GM12873 (cell line): ENCODE results near the gene TC2N.

Experiments
- TF ChIP-seq, protein P1 (sequence below): IDR thresholded peaks from 2 replicates; pipeline ENCODE4 v1.5.1; 2012; ENCODE audit warnings: low read depth, mild to moderate bottlenecking, moderate library complexity, low read length, control low read depth; ENCODE audit not compliant: insufficient read depth; ENCODE audit errors: missing control alignments

Gene TC2N

DNA sequence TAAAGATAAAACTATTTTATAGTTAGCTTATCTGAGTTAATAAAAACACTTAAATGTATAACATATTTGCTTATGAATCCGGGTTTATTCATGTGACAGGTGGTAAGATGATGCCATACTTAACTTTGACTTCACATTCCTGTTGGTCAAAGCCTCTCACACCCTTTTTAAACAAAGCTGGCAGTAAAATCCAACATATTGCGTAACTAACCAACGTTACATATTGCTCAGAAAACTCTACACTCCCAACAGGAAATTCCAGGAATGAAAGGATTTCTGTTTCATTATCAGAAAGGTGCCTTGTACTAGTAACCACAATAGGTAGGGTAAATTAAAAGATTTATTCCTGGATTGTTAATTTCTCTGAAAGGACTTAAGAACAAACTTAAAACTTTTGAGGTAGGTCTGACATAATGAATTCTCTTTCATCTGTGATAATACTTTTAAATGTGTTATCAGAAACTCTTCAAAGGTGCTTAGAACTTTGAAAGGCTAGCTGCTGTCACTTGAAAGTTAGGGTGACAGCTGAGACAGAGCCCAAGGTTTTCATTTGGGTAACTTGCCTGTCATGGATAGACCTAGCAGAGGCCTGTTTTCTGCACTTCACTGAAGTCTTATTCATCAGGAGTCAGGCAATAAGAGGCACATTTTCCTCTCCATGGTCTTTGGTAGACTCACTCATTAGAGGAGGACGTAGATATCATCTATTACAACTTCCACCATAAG lies 111.6 kb downstream of the TC2N start:
- TF ChIP-seq, protein P1, sequence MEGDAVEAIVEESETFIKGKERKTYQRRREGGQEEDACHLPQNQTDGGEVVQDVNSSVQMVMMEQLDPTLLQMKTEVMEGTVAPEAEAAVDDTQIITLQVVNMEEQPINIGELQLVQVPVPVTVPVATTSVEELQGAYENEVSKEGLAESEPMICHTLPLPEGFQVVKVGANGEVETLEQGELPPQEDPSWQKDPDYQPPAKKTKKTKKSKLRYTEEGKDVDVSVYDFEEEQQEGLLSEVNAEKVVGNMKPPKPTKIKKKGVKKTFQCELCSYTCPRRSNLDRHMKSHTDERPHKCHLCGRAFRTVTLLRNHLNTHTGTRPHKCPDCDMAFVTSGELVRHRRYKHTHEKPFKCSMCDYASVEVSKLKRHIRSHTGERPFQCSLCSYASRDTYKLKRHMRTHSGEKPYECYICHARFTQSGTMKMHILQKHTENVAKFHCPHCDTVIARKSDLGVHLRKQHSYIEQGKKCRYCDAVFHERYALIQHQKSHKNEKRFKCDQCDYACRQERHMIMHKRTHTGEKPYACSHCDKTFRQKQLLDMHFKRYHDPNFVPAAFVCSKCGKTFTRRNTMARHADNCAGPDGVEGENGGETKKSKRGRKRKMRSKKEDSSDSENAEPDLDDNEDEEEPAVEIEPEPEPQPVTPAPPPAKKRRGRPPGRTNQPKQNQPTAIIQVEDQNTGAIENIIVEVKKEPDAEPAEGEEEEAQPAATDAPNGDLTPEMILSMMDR: no peak

DNA sequence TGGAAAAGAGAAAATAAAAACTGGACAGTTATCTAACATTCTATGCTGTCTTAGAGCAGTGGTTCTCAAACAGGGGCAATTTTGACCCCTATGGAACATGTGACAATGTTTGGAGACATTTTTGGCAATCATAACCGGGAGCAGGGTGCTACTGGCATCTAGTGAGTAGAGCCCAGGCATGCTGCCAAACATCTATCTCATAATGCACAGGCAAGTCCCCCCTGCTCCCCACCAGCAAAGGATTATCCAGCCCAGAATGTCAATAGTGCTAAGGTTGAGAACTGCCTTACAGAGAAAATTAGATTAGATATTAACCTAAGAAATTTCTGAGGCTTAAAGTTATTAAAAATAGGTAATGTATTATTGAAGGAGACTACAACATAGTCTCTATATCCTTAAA lies 112.5 kb downstream of the TC2N start:
- TF ChIP-seq, protein P1: no peak

DNA sequence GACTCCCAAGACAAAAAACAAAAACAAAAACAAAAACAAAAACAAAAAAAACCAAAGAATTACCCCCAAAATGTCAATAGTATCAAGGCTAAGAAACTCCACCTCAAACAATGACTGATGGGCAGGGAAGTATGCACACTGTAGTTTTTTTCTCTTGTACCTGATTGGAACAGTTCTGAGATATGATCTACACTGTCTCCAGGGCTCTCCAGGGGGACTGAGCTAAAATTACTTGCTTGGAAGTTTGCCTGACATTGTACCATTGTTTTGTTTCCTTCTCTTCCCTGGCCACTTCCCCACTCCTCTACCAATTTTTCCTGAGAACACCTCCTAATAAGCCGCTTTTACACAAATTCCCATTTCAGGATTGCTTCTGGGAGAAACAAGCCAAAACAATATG lies 113.2 kb downstream of the TC2N start:
- TF ChIP-seq, protein P1: no peak

DNA sequence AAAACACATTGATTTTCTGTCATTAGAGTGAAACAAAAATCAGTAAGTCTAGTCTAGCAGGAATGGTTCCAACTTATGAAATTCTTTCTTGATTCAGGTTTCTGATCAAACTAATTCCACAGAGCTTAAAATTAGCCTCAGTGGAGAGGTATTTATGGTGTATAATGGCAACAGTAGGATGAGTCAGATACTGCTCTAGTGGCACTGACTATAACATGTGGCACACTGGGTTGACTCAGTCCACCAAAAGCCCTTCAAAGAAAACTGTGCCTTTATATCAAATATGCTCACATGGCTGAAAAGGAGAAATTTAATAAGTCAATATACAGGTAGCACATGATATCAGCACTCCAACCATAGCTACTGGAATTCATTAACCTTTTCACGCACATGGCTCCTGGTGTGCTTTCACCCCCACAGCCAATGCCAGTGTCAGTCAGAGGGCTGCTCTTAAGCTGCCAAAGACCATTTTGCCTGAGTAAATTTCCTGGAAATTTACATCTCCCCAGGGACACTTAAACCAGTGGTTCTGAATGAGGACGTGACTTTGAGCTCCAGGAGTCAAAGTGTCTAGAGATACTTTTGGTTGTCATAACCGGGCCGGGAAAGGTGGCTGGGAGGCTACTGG lies 113.7 kb downstream of the TC2N start:
- TF ChIP-seq, protein P1: no peak

DNA sequence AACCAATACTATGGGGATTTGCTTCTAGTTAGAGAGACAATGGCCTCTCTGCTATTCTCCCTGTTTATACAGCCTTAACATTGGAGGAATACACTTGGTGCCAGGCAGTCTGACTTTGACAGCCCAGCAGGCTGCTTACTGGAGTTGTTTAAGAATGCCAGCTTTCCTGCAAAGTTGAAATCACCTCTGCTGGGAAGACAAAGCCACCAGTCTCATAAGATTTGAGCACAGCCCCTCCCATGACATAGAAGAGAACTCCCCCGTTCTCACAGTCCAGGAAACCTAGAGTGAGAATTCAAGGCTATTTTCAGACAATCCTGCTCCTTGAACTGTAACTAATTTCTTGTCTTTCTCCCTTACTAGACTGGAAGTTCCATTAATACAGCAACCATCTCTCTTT lies 114.4 kb downstream of the TC2N start:
- TF ChIP-seq, protein P1: no peak

DNA sequence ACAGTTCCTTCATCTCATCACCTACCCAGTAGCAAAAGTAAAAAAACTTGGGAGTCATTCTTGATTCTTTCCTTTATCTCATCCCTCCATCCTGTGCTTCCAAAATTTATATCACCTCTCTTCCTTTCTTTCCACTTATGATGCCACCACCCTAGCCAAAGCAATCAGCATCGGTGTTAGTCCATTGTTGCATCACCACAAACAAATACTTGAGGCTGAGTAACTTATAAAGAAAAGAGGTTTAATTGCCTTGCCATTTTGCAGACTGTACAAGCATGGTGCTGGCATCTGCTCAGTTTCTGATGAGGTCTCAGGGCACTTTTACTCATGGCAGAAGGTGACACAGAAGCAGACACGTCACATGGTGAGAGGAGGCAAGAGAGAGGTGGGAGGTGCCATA lies 115.6 kb downstream of the TC2N start:
- TF ChIP-seq, protein P1: no peak

DNA sequence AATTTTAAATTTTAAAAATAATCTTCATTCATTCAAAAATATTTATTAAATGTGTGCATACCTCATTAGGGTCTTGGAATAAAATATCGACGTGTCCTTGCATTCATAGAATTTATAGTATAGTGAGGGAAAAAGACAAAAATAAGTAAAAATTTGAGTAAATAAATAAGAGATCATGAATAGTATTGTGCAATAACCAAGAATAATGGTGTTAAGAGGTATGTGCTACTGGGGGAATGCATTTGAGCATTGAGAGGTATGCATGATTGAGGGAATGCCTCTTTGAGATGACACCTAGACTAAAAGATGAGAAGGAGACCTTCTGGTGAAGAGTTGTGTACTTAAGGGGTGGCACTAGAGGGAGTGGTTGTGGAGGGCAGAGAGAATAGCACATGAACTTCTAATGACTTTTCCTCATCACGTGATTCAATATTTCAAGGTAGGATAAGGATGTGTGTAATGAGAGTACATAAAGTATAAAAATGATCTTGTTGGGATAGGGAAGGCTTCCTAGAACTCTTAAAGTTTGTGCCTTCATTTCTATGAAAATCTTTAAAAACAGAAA lies 116.6 kb downstream of the TC2N start:
- TF ChIP-seq, protein P1: no peak
